Measurements from ENCODE around the gene SYDE2.

- TF ChIP-seq CTCF (IDR thresholded peaks at IDR 0.05) = no peak
- TF ChIP-seq POLR2A (IDR thresholded peaks at IDR 0.05) = no peak
These were observed 31.9 kb downstream of the SYDE2 start for GRCh38 chr1:85168884-85169283.
